A673 (cell line): ENCODE results near the gene ME1. TPM values are rescaled to one million over a fixed set of nuclear protein-coding genes. Genes with fewer than 3 reads are reported as not detected.
A peak's percentile ranks its signal among the peaks of the same experiment; 100 is the strongest.

Experiments used
- BruUV-seq: library from RNA; stranded (reverse); fragments of 400-500 nt; replicated peaks from 2 replicates; lab custom pipeline; 2021; lab: Mats Ljungman, UMichigan
- CTCF ChIA-PET: fragments of 300-600 bp; sonication (Branson Sonifier 250); formaldehyde crosslinking; loops from one replicate; lab custom pipeline; 2022; ENCODE audit warnings: antibody characterized with exemption; lab: Charles Lee
- POLR2A ChIA-PET: fragments of 300-600 bp; sonication (Branson Sonifier 250); formaldehyde crosslinking; loops from one replicate; lab custom pipeline; 2022; ENCODE audit warnings: antibody characterized with exemption; ENCODE audit not compliant: low non-redundant PET; lab: Charles Lee
- DNase-seq: peaks from one replicate; pipeline ENCODE4 v3.0.0-alpha.2; 2015; ENCODE audit warnings: low spot score
- H3K27ac ChIP-seq: fragments of 200-600 bp; sonication (generic); 2 replicates; pipeline ENCODE4 v1.5.1; 2016; ENCODE audit warnings: mixed run types, low read depth, mild to moderate bottlenecking, mixed read lengths, antibody characterized with exemption, low read length; ENCODE audit not compliant: poor library complexity, severe bottlenecking
- H3K27me3 ChIP-seq: fragments of 200-600 bp; sonication (generic); replicated peaks from 2 replicates; pipeline ENCODE4 v1.6.1; 2017; ENCODE audit warnings: mixed run types, low read depth, mild to moderate bottlenecking, mixed read lengths, antibody characterized with exemption, low read length; ENCODE audit not compliant: insufficient read depth, poor library complexity
- H3K36me3 ChIP-seq: fragments of 200-600 bp; sonication (generic); 2 replicates; pipeline ENCODE4 v1.6.1; 2016; ENCODE audit warnings: mixed run types, mild to moderate bottlenecking, mixed read lengths, antibody characterized with exemption, low read length; ENCODE audit not compliant: insufficient read depth, poor library complexity, severe bottlenecking
- H3K4me1 ChIP-seq: fragments of 200-600 bp; sonication (generic); 2 replicates; pipeline ENCODE4 v1.6.1; 2017; ENCODE audit warnings: mixed run types, mild to moderate bottlenecking, mixed read lengths, antibody characterized with exemption, low read length; ENCODE audit not compliant: insufficient read depth, poor library complexity, severe bottlenecking
- H3K4me3 ChIP-seq: fragments of 200-600 bp; sonication (generic); 2 replicates; pipeline ENCODE4 v1.5.1; 2016; ENCODE audit warnings: low read depth, mixed run types, mild to moderate bottlenecking, mixed read lengths, low read length; ENCODE audit not compliant: poor library complexity, severe bottlenecking
- H3K9me3 ChIP-seq: fragments of 200-600 bp; sonication (generic); 2 replicates; pipeline ENCODE4 v1.6.1; 2016; ENCODE audit warnings: mixed run types, low read depth, mild to moderate bottlenecking, mixed read lengths, antibody characterized with exemption, low read length; ENCODE audit not compliant: poor library complexity, severe bottlenecking
- CTCF ChIP-seq: fragments of 300-800, 200-600 bp; sonication (generic); conservative IDR thresholded peaks from 2 replicates; pipeline ENCODE4 v1.5.1; 2017; ENCODE audit warnings: low read depth, mild to moderate bottlenecking, antibody characterized with exemption, low read length, moderate library complexity, mixed read lengths
- EZH2 ChIP-seq: fragments of 200-600 bp; sonication (generic); IDR thresholded peaks from 2 replicates; pipeline ENCODE4 v1.6.1; 2017; ENCODE audit warnings: borderline replicate concordance, low read depth, mild to moderate bottlenecking, mixed read lengths, antibody characterized with exemption, low read length; ENCODE audit not compliant: poor library complexity, severe bottlenecking
- intact Hi-C: fragments of 100-400 bp; cut with micrococcal nuclease; formaldehyde crosslinking; loops from one replicate; pipeline ENCODE4 v1.10.0; 2022; ENCODE audit not compliant: unreplicated experiment
- total RNA-seq: library from RNA; stranded (reverse); gene quantifications from 2 replicates; pipeline ENCODE4 v1.2.3, GENCODE V29; 2021

Gene ME1
- total RNA-seq, 1 experiment from 2014 or later = 78.8 TPM

- Histone ChIP-seq H3K27me3 (no peaks in the 10 kb centered on the region), H3K9me3 (no peaks in the 10 kb centered on the region), H3K36me3 (no peaks in the 10 kb centered on the region), H3K4me1 (peaks cover 29% of the 10 kb centered on the region), H3K27ac (no peak overlapping the region), H3K4me3 (no peak overlapping the region)
- ChIA-PET POLR2A (no interaction called here), CTCF (no interaction called here)
- intact Hi-C loops = no loop called here
- DNase-seq = no peak
- BruUV-seq = no TSS peak
- TF ChIP-seq EZH2 (no peak), CTCF (no peak)
These were observed 5.8 kb upstream of the ME1 start for GRCh38 chr6:83436674-83437073.

DNA sequence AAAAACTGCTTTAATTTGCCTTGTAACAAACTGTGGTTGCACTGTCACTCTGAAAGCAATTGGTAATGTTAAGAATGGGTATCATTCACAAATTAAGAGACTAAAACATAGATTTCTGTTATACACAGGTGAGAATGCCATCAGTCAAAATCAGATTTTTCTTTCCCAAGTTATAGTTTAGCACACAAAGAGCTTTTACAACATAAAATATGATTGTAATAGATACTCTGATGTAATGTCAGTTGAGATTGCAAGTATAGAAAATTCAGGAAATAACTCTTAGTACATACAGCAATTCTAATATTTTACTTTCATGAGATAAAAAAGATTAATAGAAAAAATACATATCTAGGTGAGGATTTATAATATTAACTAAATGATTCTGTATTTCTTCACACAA is 2.3 kb upstream of the ME1 start:
- peak overlapping the region; percentile 93 for H3K27ac ChIP-seq
- CTCF ChIA-PET = no interaction called here

DNA sequence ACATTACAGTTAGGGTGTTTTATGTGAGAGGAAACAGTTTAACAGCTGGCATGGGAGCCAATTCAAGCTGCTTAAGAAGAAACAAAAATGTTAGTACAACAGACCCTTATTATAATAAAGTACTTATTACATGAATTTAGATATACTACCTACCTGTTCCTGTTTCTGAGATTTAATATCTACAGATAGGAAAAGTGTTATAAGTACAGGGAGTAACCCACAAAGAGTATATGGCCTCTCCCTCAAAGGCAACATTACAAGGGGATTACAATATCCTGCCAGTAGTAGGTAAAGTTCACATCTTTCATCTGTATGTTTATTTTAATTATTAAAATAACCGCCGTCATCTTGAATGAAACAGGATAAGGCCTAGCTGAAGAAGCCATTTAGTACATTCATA is 1.8 kb upstream of the ME1 start:
- BruUV-seq = no TSS peak
- H3K27ac ChIP-seq = peak overlapping the region; percentile 93
- no peaks in the 10 kb centered on the region for H3K9me3 ChIP-seq
- H3K27me3 ChIP-seq = no peaks in the 10 kb centered on the region
- intact Hi-C loops = no loop called here
- no peak for DNase-seq
- TF ChIP-seq EZH2 (no peak), CTCF (no peak)
- ChIA-PET POLR2A (no interaction called here), CTCF (no interaction called here)
- H3K4me1 ChIP-seq = peaks cover 33% of the 10 kb centered on the region
- no peak overlapping the region for H3K4me3 ChIP-seq
- no peaks in the 10 kb centered on the region for H3K36me3 ChIP-seq

More for the DNA sequence above, 2.3 kb upstream of the ME1 start:
- no peaks in the 10 kb centered on the region for H3K36me3 ChIP-seq
- TF ChIP-seq CTCF = no peak
- no peaks in the 10 kb centered on the region for H3K9me3 ChIP-seq
- no peak overlapping the region for H3K4me3 ChIP-seq
- POLR2A ChIA-PET = no interaction called here
- H3K4me1 ChIP-seq = peaks cover 33% of the 10 kb centered on the region
- no peak for DNase-seq
- BruUV-seq = no TSS peak
- no peaks in the 10 kb centered on the region for H3K27me3 ChIP-seq
- intact Hi-C loops = no loop called here
